Smooth muscle cell (in vitro differentiated cells): ENCODE results near the gene PEX16. TPM values are rescaled to one million over a fixed set of nuclear protein-coding genes. Genes with fewer than 3 reads are reported as not detected.

ENCODE experiments used
- DNase-seq: peaks from one replicate; lab custom pipeline; 2025; ENCODE audit not compliant: unreplicated experiment; lab: John Stamatoyannopoulos, UW
- H2AFZ ChIP-seq: fragments of 200-600 bp; sonication (generic); 2 replicates; pipeline ENCODE4 v1.6.0; 2016; ENCODE audit warnings: antibody characterized with exemption, low read depth, mild to moderate bottlenecking
- H3F3A ChIP-seq: fragments of 200-600 bp; sonication (generic); 2 replicates; pipeline ENCODE4 v1.6.0; 2017; ENCODE audit warnings: antibody characterized with exemption, low read depth
- H3K27ac ChIP-seq: fragments of 200-600 bp; sonication (generic); 2 replicates; pipeline ENCODE4 v1.5.1; 2016; ENCODE audit warnings: low read depth, mild to moderate bottlenecking
- H3K27me3 ChIP-seq: fragments of 200-600 bp; sonication (generic); 2 replicates; pipeline ENCODE4 v1.6.1; 2016; ENCODE audit warnings: low read depth, mild to moderate bottlenecking
- H3K36me3 ChIP-seq: fragments of 200-600 bp; sonication (generic); 2 replicates; pipeline ENCODE4 v1.5.1; 2016; ENCODE audit warnings: low read depth
- H3K4me1 ChIP-seq: fragments of 200-600 bp; sonication (generic); 2 replicates; pipeline ENCODE4 v1.5.1; 2016; ENCODE audit warnings: low read depth
- H3K4me2 ChIP-seq: fragments of 200-600 bp; sonication (generic); 2 replicates; pipeline ENCODE4 v1.6.0; 2016; ENCODE audit warnings: mild to moderate bottlenecking
- H3K4me3 ChIP-seq: fragments of 200-600 bp; sonication (generic); 2 replicates; pipeline ENCODE4 v1.5.1; 2016; ENCODE audit warnings: mild to moderate bottlenecking
- H3K79me2 ChIP-seq: fragments of 200-600 bp; sonication (generic); 2 replicates; pipeline ENCODE4 v1.6.0; 2016; ENCODE audit warnings: low read depth, mild to moderate bottlenecking
- H3K9ac ChIP-seq: fragments of 200-600 bp; sonication (generic); 2 replicates; pipeline ENCODE4 v1.6.0; 2016; ENCODE audit warnings: low read depth
- H3K9me3 ChIP-seq: fragments of 200-600 bp; sonication (generic); replicated peaks from 2 replicates; pipeline ENCODE4 v1.5.1; 2016; ENCODE audit warnings: low read depth
- H4K20me1 ChIP-seq: fragments of 200-600 bp; sonication (generic); 2 replicates; pipeline ENCODE4 v1.6.0; 2016; ENCODE audit warnings: low read depth
- WGBS: methylation state at CpG from one replicate; pipeline ENCODE4 v1.1.7; 2016; ENCODE audit warnings: low lambda C conversion rate; 5-methylcytosine and 5-hydroxymethylcytosine counted together
- polyA plus RNA-seq: library from polyadenylated mRNA; unstranded; fragments of >200 nt; fragmentation: Nextera tagmentation; extraction: Ambion mirVana; gene quantifications from 2 replicates; pipeline ENCODE4 v1.2.1, GENCODE V29; 2016
- total RNA-seq: library from RNA; depleted of rRNA; stranded (reverse); fragments of >200 nt; gene quantifications from 2 replicates; pipeline ENCODE4 v1.2.3, GENCODE V29; 2014
- TF ChIP-seq, protein P1 (sequence below): fragments of 200-600 bp; sonication (generic); IDR thresholded peaks from 2 replicates; pipeline ENCODE4 v1.5.1; 2017; ENCODE audit warnings: borderline replicate concordance, mild to moderate bottlenecking, antibody characterized with exemption; ENCODE audit not compliant: insufficient read depth, poor library complexity, severe bottlenecking

The PEX16 gene
- total and polyA plus RNA-seq, 2 experiments from 2014 or later = 10.5 to 30.2 TPM

DNA sequence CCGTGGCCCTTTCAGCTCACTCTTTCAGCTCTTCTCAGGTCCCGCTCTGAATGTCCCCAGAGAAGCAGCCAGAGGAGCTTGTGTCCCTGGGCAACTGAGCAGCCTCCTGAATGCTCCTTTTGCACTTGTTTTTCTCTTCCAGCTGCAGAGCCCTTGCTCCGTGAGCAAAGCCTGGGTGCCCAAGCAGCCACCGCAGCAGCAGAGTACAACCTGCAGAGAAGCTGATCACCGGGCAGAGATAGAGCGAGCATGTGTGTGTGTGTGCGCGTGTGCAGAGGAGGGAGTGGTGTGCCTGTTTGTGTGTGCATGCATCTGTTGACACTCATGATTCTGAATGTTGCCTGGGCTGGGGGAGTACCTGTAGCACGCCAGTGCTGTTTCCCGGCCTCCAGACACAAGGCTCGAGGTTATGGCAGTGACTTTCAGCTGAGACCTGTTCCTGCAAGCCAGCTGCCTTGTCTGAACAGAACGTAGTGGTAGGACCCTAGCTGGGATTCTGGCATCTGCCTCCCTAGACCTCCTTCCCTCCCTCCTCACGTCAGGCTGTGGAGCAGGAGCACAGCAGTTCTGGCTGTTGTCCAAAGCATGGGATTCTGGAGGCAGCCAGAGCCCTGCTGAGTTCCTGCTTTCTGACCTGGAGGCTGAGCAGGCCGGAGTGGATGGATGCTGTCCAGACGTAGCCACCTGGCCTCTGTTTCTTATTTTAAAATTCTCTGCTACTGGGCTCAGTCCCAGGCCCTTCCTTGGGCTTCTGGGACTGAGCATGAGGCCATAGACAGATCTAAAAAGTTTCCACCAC lies 36.7 kb downstream of the PEX16 start:
- H2AFZ ChIP-seq = no peak overlapping the region
- TF ChIP-seq, protein P1, sequence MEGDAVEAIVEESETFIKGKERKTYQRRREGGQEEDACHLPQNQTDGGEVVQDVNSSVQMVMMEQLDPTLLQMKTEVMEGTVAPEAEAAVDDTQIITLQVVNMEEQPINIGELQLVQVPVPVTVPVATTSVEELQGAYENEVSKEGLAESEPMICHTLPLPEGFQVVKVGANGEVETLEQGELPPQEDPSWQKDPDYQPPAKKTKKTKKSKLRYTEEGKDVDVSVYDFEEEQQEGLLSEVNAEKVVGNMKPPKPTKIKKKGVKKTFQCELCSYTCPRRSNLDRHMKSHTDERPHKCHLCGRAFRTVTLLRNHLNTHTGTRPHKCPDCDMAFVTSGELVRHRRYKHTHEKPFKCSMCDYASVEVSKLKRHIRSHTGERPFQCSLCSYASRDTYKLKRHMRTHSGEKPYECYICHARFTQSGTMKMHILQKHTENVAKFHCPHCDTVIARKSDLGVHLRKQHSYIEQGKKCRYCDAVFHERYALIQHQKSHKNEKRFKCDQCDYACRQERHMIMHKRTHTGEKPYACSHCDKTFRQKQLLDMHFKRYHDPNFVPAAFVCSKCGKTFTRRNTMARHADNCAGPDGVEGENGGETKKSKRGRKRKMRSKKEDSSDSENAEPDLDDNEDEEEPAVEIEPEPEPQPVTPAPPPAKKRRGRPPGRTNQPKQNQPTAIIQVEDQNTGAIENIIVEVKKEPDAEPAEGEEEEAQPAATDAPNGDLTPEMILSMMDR = no peak
- no peak overlapping the region for H3K9ac ChIP-seq

DNA sequence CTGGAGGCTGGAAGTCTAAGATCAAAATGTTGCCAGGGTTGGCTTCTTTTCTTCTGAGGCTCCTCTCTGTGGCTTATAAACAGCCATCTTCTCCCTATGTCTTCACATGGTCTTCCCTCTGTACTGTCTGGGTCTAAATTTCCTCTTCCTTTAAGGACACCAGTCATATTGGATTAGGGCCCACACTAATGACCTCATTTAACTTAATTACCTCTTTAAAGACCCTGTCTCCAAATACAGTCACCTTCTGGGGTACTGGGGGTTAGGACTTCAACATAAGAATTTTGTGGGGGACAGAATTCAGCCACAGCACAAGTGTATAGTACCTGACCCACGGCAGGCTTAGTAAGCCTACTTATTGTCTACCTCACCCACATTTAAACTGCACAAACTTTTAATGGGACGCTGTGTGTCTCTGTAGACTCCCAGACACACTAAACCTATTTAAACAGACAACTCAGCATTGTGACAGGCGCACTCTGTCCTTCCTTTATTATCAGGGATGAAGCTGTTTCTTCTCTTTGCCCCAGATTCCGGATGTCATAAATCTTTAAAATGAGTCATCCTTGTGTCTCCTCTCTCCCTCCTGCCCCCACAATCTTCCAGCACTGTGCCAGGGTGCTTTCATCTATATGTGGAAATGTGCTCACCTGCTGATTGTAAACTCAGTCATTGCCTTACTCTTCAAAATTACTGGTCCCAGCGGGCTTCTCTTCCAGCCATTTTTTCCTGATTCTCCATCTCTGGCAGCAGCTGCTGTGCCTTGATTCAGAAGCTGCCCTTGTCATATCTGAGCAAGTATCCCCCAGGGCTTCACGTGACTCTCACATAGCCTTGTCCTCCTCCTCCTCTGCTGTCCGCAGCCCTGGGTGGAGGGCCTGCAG lies 37.6 kb downstream of the PEX16 start:
- peak overlapping the region; percentile 20 for H3K4me2 ChIP-seq
- 50% methylated on average over 7 of the region's 7 CpGs for WGBS
- no peaks in the 10 kb centered on the region for H3F3A ChIP-seq
- H3K4me3 ChIP-seq = no peak overlapping the region
- no peaks in the 10 kb centered on the region for H3K79me2 ChIP-seq
- no peak for DNase-seq
- TF ChIP-seq, protein P1 = no peak
- peaks cover 4% of the 10 kb centered on the region for H3K36me3 ChIP-seq
- H2AFZ ChIP-seq = no peak overlapping the region
- H3K27me3 ChIP-seq = no peaks in the 10 kb centered on the region
- no peak overlapping the region for H3K9ac ChIP-seq
- peaks cover 13% of the 10 kb centered on the region for H3K4me1 ChIP-seq
- H4K20me1 ChIP-seq = peaks cover 71% of the 10 kb centered on the region
- H3K27ac ChIP-seq = peak overlapping the region; percentile 56
- H3K9me3 ChIP-seq = no peaks in the 10 kb centered on the region

More for the DNA sequence above, 36.7 kb downstream of the PEX16 start:
- Histone ChIP-seq H3K4me1 (peaks cover 11% of the 10 kb centered on the region), H3K79me2 (no peaks in the 10 kb centered on the region), H3F3A (no peaks in the 10 kb centered on the region), H3K9me3 (no peaks in the 10 kb centered on the region), H3K4me2 (no peak overlapping the region), H3K36me3 (peaks cover 4% of the 10 kb centered on the region), H3K27me3 (peaks cover 3% of the 10 kb centered on the region), H3K4me3 (no peak overlapping the region), H4K20me1 (peaks cover 69% of the 10 kb centered on the region), H3K27ac (no peak overlapping the region)
- DNase-seq = no peak
- 94% methylated on average over 15 of the region's 15 CpGs for WGBS

DNA sequence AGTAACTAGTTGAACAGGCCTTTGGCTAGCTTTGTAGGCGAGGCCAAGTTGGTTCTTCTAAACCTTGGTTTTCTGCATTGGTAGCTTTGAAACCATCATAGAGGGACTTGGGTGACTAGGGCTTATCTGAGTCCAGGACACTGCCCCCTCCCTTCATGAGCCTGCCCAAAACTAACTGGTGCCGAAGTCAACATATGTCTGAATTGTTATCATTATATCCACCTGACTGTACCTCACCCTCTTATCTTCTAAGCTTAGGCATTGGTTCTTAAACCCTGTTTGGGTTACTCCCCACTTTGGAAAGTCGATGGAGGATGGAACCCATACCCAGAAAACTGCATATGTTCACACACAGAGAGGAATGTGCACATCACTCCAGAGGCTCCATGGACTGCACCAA lies 39.8 kb downstream of the PEX16 start:
- H3F3A ChIP-seq = peaks cover 7% of the 10 kb centered on the region
- WGBS = 97% methylated on average over 3 of the region's 3 CpGs
- no peaks in the 10 kb centered on the region for H3K27me3 ChIP-seq
- H3K4me1 ChIP-seq = peaks cover 13% of the 10 kb centered on the region
- DNase-seq = no peak
- peaks cover 71% of the 10 kb centered on the region for H4K20me1 ChIP-seq
- H3K9me3 ChIP-seq = no peaks in the 10 kb centered on the region
- TF ChIP-seq, protein P1 = no peak
- no peak overlapping the region for H3K4me3 ChIP-seq
- H3K4me2 ChIP-seq = no peak overlapping the region
- H2AFZ ChIP-seq = no peak overlapping the region
- H3K36me3 ChIP-seq = peaks cover 4% of the 10 kb centered on the region
- H3K79me2 ChIP-seq = no peaks in the 10 kb centered on the region
- no peak overlapping the region for H3K9ac ChIP-seq
- no peak overlapping the region for H3K27ac ChIP-seq
